Kidney (tissue), 14 donors: Measurements from ENCODE around the gene DST. TPM values are rescaled to one million over a fixed set of nuclear protein-coding genes. Genes with fewer than 3 reads are reported as not detected.

Source experiments
- DNase-seq, 5 donors: peaks; one replicate each; pipeline ENCODE4 v3.0.0-alpha.2; 2013 to 2020
- FAIRE-seq: peaks from 2 replicates; lab custom pipeline; 2012; peaks lifted over from hg19 to GRCh38; lab: Jason Lieb, UNC
- H3K27ac ChIP-seq, 2 donors: one replicate each; pipeline ENCODE4 v1.7.0; 2013; ENCODE audit warnings: low read depth in 2 of 2, low read length in 2 of 2, inconsistent platforms in 1 of 2
- H3K27me3 ChIP-seq: one replicate; pipeline ENCODE4 v1.7.1; 2013; ENCODE audit warnings: low read length, inconsistent platforms; ENCODE audit not compliant: control insufficient read depth, insufficient read depth
- H3K36me3 ChIP-seq, 3 donors: one replicate each; pipeline versions ENCODE4 v1.7.0 to v1.7.1; 2013; ENCODE audit warnings: low read length in 3 of 3, control low read depth in 1 of 3, inconsistent platforms in 1 of 3; ENCODE audit not compliant: insufficient read depth in 3 of 3, control insufficient read depth in 2 of 3
- H3K4me1 ChIP-seq, 3 donors: one replicate each; pipeline versions ENCODE4 v1.7.0 to v1.7.1; 2013; ENCODE audit warnings: low read length in 3 of 3, inconsistent platforms in 1 of 3, low read depth in 1 of 3; ENCODE audit not compliant: control insufficient read depth in 2 of 3, insufficient read depth in 2 of 3
- H3K4me3 ChIP-seq, 3 donors: one replicate each; pipeline versions ENCODE4 v1.7.0 to v1.8.1; 2013; ENCODE audit warnings: low read length in 3 of 3, control low read depth in 1 of 3, inconsistent platforms in 1 of 3
- H3K9ac ChIP-seq, 3 donors: one replicate each; pipeline versions ENCODE4 v1.7.0 to v1.7.1; 2013; ENCODE audit warnings: low read length in 3 of 3, control low read depth in 1 of 3, inconsistent platforms in 1 of 3
- H3K9me3 ChIP-seq, 3 donors: one replicate each; pipeline versions ENCODE4 v1.7.0 to v1.7.1; 2013; ENCODE audit warnings: low read length in 3 of 3, control low read depth in 1 of 3, inconsistent platforms in 1 of 3; ENCODE audit not compliant: control insufficient read depth in 2 of 3, insufficient read depth in 1 of 3
- CTCF ChIP-seq: IDR thresholded peaks from 3 replicates; pipeline ENCODE4 v1.5.1; 2012; ENCODE audit warnings: mild to moderate bottlenecking, moderate library complexity, borderline replicate concordance; ENCODE audit not compliant: insufficient read depth; ENCODE audit errors: extremely low read depth
- intact Hi-C: fragments of 100-400 bp; cut with DNase I; formaldehyde crosslinking; loops from one replicate; pipeline ENCODE4 v1.11.1; 2022
- polyA plus RNA-seq: library from polyadenylated mRNA; stranded (reverse); fragments of 350-450 nt; fragmentation: Illumina TruSeq; extraction: RNeasy Lipid Tissue Mini Kit (QIAGEN cat#74804); gene quantifications from one replicate; pipeline ENCODE4 v1.2.3, GENCODE V29; 2014; ENCODE audit warnings: low read depth, low replicate concordance; ENCODE audit not compliant: insufficient read depth
- total RNA-seq: library from RNA; stranded (reverse); fragmentation: NEBNext Ultra II Directional; extraction: Animal tissue kit (Norgen Biotek cat#: 25700); gene quantifications from one replicate; pipeline ENCODE4 v1.2.1, GENCODE V29; 2021
- donor health status: control.
- donor health status: control.
- donor health status: control.
- donor health status: control.
- donor health status: control.
- donor health status: DM: yes; HTN: yes; CAD: no.
- donor health status: Normal renal cell carcinoma (clear cell type).

Gene DST
- total and polyA plus RNA-seq, 2 donors from 2014 or later: 68.2 to 259 TPM

DNA sequence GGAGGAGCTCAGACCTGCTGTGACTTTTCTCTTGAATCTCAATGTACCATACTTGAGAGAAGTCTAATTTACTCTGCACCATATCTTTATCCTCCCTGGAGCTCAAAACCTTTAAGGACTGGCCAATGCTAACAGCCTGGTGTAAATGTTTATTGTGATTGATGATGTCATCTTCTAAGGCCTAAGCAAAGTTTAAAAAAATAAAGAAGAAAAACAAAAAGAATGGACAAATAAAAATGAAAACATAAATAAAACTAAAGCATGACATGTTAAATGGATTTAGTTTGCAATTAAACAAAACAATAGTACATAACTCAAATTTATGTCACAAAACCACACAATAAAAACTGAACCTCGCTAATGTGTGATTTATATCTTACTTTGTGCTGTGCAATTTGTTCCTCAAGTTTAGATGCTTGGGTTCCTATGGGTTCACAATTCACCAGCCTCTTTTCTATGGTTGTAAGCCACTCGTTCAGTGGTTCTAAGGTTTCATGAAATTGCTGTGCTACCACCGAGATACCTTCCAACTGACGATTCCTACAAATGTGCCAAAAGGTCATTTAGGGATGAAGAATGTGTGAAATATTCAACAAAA is 113.0 kb downstream of the DST start:
- TF ChIP-seq CTCF: no peak
- FAIRE-seq: no peak
- Histone ChIP-seq H3K4me1 (peaks cover 2 to 4% (median 3%) of the 10 kb centered on the region in 3 donors), H3K27me3 (no peaks in the 10 kb centered on the region), H3K4me3 (no peak overlapping the region), H3K9ac (no peak overlapping the region), H3K27ac (no peak overlapping the region), H3K9me3 (no peaks in the 10 kb centered on the region), H3K36me3 (peaks cover 13 to 27% (median 26%) of the 10 kb centered on the region in 3 donors)
- DNase-seq: peak in 3 of 5 donors; percentile 11 to 84 (median 66)
- intact Hi-C loops: no loop called here

DNA sequence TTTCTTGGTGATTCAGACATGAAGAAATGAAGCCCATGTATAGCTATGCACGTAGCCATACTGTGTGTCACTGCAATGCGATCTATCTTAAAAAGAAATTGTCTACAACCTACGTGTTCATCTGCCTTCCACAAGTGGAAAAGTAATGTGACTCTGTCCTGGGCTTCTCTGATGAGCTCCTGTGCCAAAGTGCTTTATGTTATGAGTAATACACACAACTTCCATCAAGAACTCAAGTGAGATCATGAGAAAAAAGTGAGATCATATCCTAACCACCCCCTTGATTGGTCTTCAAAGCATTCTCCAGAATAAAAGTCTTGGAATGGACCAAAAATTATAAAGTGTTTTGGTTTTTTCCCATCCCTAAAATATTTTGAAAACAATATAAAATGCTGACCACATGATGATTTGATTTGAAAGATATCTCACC is 114.3 kb downstream of the DST start:
- intact Hi-C loops: no loop called here

GRCh38 chr6:56527934-56528333 is 114.8 kb downstream of the DST start:
- Histone ChIP-seq H3K9me3 (no peaks in the 10 kb centered on the region), H3K27ac (no peak overlapping the region), H3K27me3 (no peaks in the 10 kb centered on the region), H3K4me1 (peaks cover 2 to 5% (median 4%) of the 10 kb centered on the region in 3 donors), H3K36me3 (peaks cover 11 to 27% (median 26%) of the 10 kb centered on the region in 3 donors), H3K9ac (no peak overlapping the region), H3K4me3 (no peak overlapping the region)
- FAIRE-seq (no peak), DNase-seq (no peak)
- no peak for TF ChIP-seq CTCF
- intact Hi-C loops: no loop called here

More for the DNA sequence above, 114.3 kb downstream of the DST start:
- peaks cover 13 to 27% (median 26%) of the 10 kb centered on the region in 3 donors for H3K36me3 ChIP-seq
- TF ChIP-seq CTCF: no peak
- H3K9me3 ChIP-seq: no peaks in the 10 kb centered on the region
- no peaks in the 10 kb centered on the region for H3K27me3 ChIP-seq
- no peak overlapping the region for H3K27ac ChIP-seq
- H3K4me1 ChIP-seq: peaks cover 2 to 5% (median 4%) of the 10 kb centered on the region in 3 donors
- no peak for DNase-seq
- H3K9ac ChIP-seq: no peak overlapping the region
- no peak overlapping the region for H3K4me3 ChIP-seq
- no peak for FAIRE-seq
